Stimulated activated CD4-positive, alpha-beta T cell treated with anti-CD3 and anti-CD28 coated beads, Interleukin-4, amount 100 ng/mL, for 24 hours (primary cell): ENCODE measurements around the gene WDR43.
"Not testable (repeated sequence)": the region's sequence is repeated elsewhere in the genome, so short reads cannot be mapped to it uniquely, and the experiment has no call there.

Source experiments
- DNase-seq: peaks from one replicate; pipeline ENCODE4 v3.0.0-alpha.2; 2020

WDR43 gene

GRCh38 chr2:28972778-28973335 lies 78.4 kb downstream of the WDR43 start:
- no peak for DNase-seq

GRCh38 chr2:28974252-28974651 lies 79.8 kb downstream of the WDR43 start:
- no peak for DNase-seq

GRCh38 chr2:28975671-28976070 lies 81.2 kb downstream of the WDR43 start:
- DNase-seq, result no peak

- no peak for DNase-seq
These were observed 82.1 kb downstream of the WDR43 start for GRCh38 chr2:28976584-28976983.

GRCh38 chr2:28977176-28977875 lies 82.9 kb downstream of the WDR43 start:
- DNase-seq, result no peak

GRCh38 chr2:28978001-28978400 lies 83.5 kb downstream of the WDR43 start:
- DNase-seq, result not testable (repeated sequence)

GRCh38 chr2:28978606-28979005 lies 84.1 kb downstream of the WDR43 start:
- no peak for DNase-seq

- no peak for DNase-seq
These were observed 84.6 kb downstream of the WDR43 start for GRCh38 chr2:28979041-28979440.

- no peak for DNase-seq
These were observed 85.3 kb downstream of the WDR43 start for GRCh38 chr2:28979576-28980366.

GRCh38 chr2:28980368-28981015 lies 86.0 kb downstream of the WDR43 start:
- DNase-seq, result no peak

- DNase-seq, result no peak
These were observed 86.6 kb downstream of the WDR43 start, which contains the start of gene TOGARAM2 for GRCh38 chr2:28981016-28981441. Gene TOGARAM2, plus strand, starts transcription at chr2:28981298. Its CDS starts 13,537 bp downstream, at chr2:28994835.

- DNase-seq, result no peak
These were observed 87.3 kb downstream of the WDR43 start for GRCh38 chr2:28981620-28982376.

- DNase-seq, result no peak
These were observed 88.0 kb downstream of the WDR43 start for GRCh38 chr2:28982381-28982950.

- no peak for DNase-seq
These were observed 92.0 kb downstream of the WDR43 start for GRCh38 chr2:28986429-28986828.

GRCh38 chr2:28989973-28990372 lies 95.5 kb downstream of the WDR43 start:
- DNase-seq, result no peak

- DNase-seq, result no peak
These were observed 96.0 kb downstream of the WDR43 start for GRCh38 chr2:28990445-28990844.

GRCh38 chr2:28991021-28991420 lies 96.6 kb downstream of the WDR43 start:
- no peak for DNase-seq

- no peak for DNase-seq
These were observed 97.0 kb downstream of the WDR43 start for GRCh38 chr2:28991460-28991859.

GRCh38 chr2:28993206-28993960 lies 98.9 kb downstream of the WDR43 start:
- no peak for DNase-seq

- no peak for DNase-seq
These were observed 99.6 kb downstream of the WDR43 start for GRCh38 chr2:28994074-28994473.

GRCh38 chr2:28994679-28995078 lies 100.2 kb downstream of the WDR43 start:
- DNase-seq, result no peak
